Osteocyte (in vitro differentiated cells): ENCODE measurements around the gene ZNF526. TPM values are rescaled to one million over a fixed set of nuclear protein-coding genes. Genes with fewer than 3 reads are reported as not detected.

ENCODE experiments used
- DNase-seq: peaks from one replicate; pipeline ENCODE4 v3.0.0; 2021; ENCODE audit warnings: mixed read lengths; ENCODE audit not compliant: unreplicated experiment; ENCODE audit errors: extremely low spot score
- H3K27ac Mint-ChIP-seq: one replicate; pipeline ENCODE4 v1.8.0; 2021; ENCODE audit warnings: mild to moderate bottlenecking, mixed read lengths; ENCODE audit not compliant: unreplicated experiment
- H3K27me3 Mint-ChIP-seq: one replicate; pipeline ENCODE4 v1.8.0; 2021; ENCODE audit warnings: mixed read lengths; ENCODE audit not compliant: unreplicated experiment
- H3K36me3 Mint-ChIP-seq: one replicate; pipeline ENCODE4 v1.8.0; 2021; ENCODE audit warnings: mixed read lengths; ENCODE audit not compliant: unreplicated experiment
- H3K4me1 Mint-ChIP-seq: one replicate; pipeline ENCODE4 v1.8.0; 2021; ENCODE audit warnings: mixed read lengths; ENCODE audit not compliant: unreplicated experiment
- H3K4me3 Mint-ChIP-seq: one replicate; pipeline ENCODE4 v1.8.0; 2021; ENCODE audit warnings: mild to moderate bottlenecking, moderate library complexity, mixed read lengths; ENCODE audit not compliant: unreplicated experiment
- H3K9me3 Mint-ChIP-seq: one replicate; pipeline ENCODE4 v1.8.0; 2021; ENCODE audit warnings: mixed read lengths; ENCODE audit not compliant: unreplicated experiment
- CTCF ChIP-seq: fragments of 200-600 bp; sonication (generic); IDR thresholded peaks from 2 replicates; pipeline ENCODE4 v1.5.0; 2021; ENCODE audit warnings: antibody characterized with exemption, mild to moderate bottlenecking, moderate library complexity
- total RNA-seq: library from RNA; stranded (reverse); gene quantifications from 2 replicates; pipeline ENCODE4 v1.2.1, GENCODE V29; 2021

ZNF526 gene
- total RNA-seq, 1 donor from 2014 or later: 9.9 TPM

- no peak for DNase-seq
- Mint-ChIP-seq H3K27me3 (no peaks in the 10 kb centered on the region), H3K27ac (no peak overlapping the region), H3K36me3 (peaks cover 39% of the 10 kb centered on the region), H3K9me3 (no peaks in the 10 kb centered on the region), H3K4me1 (peaks cover 7% of the 10 kb centered on the region), H3K4me3 (no peak overlapping the region)
- no peak for TF ChIP-seq CTCF
These were observed 10.5 kb downstream of the ZNF526 start for GRCh38 chr19:42230571-42230970.

- H3K27me3 Mint-ChIP-seq: no peaks in the 10 kb centered on the region
- H3K4me3 Mint-ChIP-seq: no peak overlapping the region
- H3K9me3 Mint-ChIP-seq: no peaks in the 10 kb centered on the region
- peaks cover 7% of the 10 kb centered on the region for H3K4me1 Mint-ChIP-seq
- DNase-seq: no peak
- no peak overlapping the region for H3K27ac Mint-ChIP-seq
- no peak for TF ChIP-seq CTCF
- peaks cover 35% of the 10 kb centered on the region for H3K36me3 Mint-ChIP-seq
These were observed 12.3 kb downstream of the ZNF526 start for GRCh38 chr19:42232435-42232834.

DNA sequence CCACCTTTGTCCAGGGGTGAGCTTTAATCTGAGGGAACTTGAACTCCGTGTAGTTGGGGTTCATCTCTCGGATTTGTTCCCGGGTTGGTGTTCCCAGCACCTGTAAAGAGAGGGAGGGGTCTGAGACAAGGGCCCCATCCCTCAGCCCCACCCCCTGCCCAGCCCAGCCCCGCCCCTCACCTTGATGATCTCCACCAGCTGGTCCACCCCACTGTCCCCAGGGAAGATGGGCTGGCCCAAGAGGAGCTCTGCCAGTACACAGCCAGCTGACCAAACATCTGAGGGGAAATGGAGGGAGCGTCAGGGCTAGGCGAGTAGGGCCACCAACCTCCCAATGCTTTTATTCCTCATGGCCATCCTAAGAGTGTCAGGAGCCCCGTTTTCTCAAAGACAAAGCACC is 13.0 kb downstream of the ZNF526 start:
- TF ChIP-seq CTCF: no peak
- DNase-seq: no peak
- no peaks in the 10 kb centered on the region for H3K9me3 Mint-ChIP-seq
- no peak overlapping the region for H3K27ac Mint-ChIP-seq
- peaks cover 30% of the 10 kb centered on the region for H3K36me3 Mint-ChIP-seq
- H3K4me3 Mint-ChIP-seq: no peak overlapping the region
- H3K27me3 Mint-ChIP-seq: no peaks in the 10 kb centered on the region
- H3K4me1 Mint-ChIP-seq: peaks cover 7% of the 10 kb centered on the region

- Mint-ChIP-seq H3K27me3 (no peaks in the 10 kb centered on the region), H3K4me1 (peaks cover 7% of the 10 kb centered on the region), H3K36me3 (peaks cover 27% of the 10 kb centered on the region), H3K4me3 (no peak overlapping the region), H3K27ac (no peak overlapping the region), H3K9me3 (no peaks in the 10 kb centered on the region)
- no peak for TF ChIP-seq CTCF
- DNase-seq: no peak
These were observed 13.7 kb downstream of the ZNF526 start for GRCh38 chr19:42233678-42234292.

DNA sequence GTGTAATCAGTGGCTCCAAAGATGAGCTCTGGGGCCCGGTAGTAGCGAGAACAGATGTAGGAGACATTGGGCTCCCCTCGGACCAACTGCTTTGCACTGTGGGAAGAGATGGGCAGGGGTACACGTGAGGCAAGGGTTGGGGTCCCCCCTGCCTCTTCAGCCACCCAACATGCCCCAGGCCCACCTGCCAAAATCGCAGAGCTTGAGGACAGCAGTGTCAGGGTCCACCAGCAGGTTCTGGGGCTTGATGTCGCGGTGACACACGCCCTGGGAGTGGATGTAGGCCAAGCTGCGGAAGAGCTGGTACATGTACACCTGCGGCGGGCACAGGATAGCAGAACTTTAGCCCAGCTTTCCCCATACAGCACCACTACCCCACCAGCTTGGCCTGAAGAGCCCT is 14.3 kb downstream of the ZNF526 start:
- Mint-ChIP-seq H3K36me3 (peaks cover 30% of the 10 kb centered on the region), H3K27me3 (no peaks in the 10 kb centered on the region), H3K4me1 (peaks cover 10% of the 10 kb centered on the region), H3K27ac (no peak overlapping the region), H3K4me3 (no peak overlapping the region), H3K9me3 (no peaks in the 10 kb centered on the region)
- TF ChIP-seq CTCF: no peak
- DNase-seq: no peak
